Panc1 (cell line): ENCODE measurements around the gene SYT14. TPM values are rescaled to one million over a fixed set of nuclear protein-coding genes. Genes with fewer than 3 reads are reported as not detected.

Experiments
- ATAC-seq: fragments of 200-7000 bp; cut with Tn5 transposase; 2 replicates; pipeline ENCODE4 v1.9.1; 2020; ENCODE audit warnings: mild to moderate bottlenecking, moderate library complexity
- BruUV-seq: library from RNA; stranded (reverse); fragments of 400-500 nt; replicated peaks from 2 replicates; lab custom pipeline; 2021; lab: Mats Ljungman, UMichigan
- CTCF ChIA-PET: fragments of 300-600 bp; sonication (Branson Sonifier 250); formaldehyde crosslinking; loops from one replicate; lab custom pipeline; 2022; ENCODE audit warnings: antibody characterized with exemption; lab: Charles Lee
- POLR2A ChIA-PET: fragments of 300-600 bp; sonication (Branson Sonifier 250); formaldehyde crosslinking; loops from one replicate; lab custom pipeline; 2022; ENCODE audit warnings: antibody characterized with exemption; lab: Charles Lee
- DNase-seq: peaks from one replicate; pipeline ENCODE4 v3.0.0-alpha.2; 2010; ENCODE audit warnings: low read depth, low spot score
- H3K27ac ChIP-seq: 2 replicates; pipeline ENCODE4 v1.5.1; 2011; ENCODE audit warnings: mild to moderate bottlenecking, low read length, inconsistent platforms
- H3K27me3 ChIP-seq: fragments of 200-500 bp; sonication (Bioruptor generic); 2 replicates; pipeline ENCODE4 v1.6.0; 2014; ENCODE audit warnings: low read length, inconsistent platforms; ENCODE audit not compliant: control insufficient read depth, insufficient read depth
- H3K36me3 ChIP-seq: fragments of 200-500 bp; sonication (Bioruptor generic); 2 replicates; pipeline ENCODE4 v1.5.1; 2014; ENCODE audit warnings: inconsistent platforms, mild to moderate bottlenecking, low read length, moderate library complexity; ENCODE audit not compliant: control insufficient read depth, insufficient read depth
- H3K4me1 ChIP-seq: 2 replicates; pipeline ENCODE4 v1.5.1; 2011; ENCODE audit warnings: inconsistent platforms, mild to moderate bottlenecking, low read length, moderate library complexity; ENCODE audit not compliant: control insufficient read depth, insufficient read depth
- H3K4me3 ChIP-seq, 2 experiments: 2 replicates each; pipeline ENCODE4 v1.5.1; 2011 to 2012; ENCODE audit warnings: low read depth in 2 of 2, low read length in 2 of 2, mild to moderate bottlenecking in 2 of 2, inconsistent platforms in 1 of 2, moderate library complexity in 1 of 2
- H3K9me3 ChIP-seq: fragments of 200-500 bp; sonication (Bioruptor generic); 2 replicates; pipeline ENCODE4 v1.5.1; 2014; ENCODE audit warnings: low read depth, mild to moderate bottlenecking, inconsistent platforms, low read length, moderate library complexity; ENCODE audit not compliant: control insufficient read depth, insufficient read depth
- CTCF ChIP-seq: fragments of 450-650 bp; IDR thresholded peaks from 2 replicates; pipeline ENCODE4 v1.5.1; 2017; ENCODE audit warnings: mild to moderate bottlenecking
- POLR2AphosphoS5 ChIP-seq: IDR thresholded peaks from 2 replicates; pipeline ENCODE4 v1.6.1; 2012; ENCODE audit warnings: mild to moderate bottlenecking, low read depth, low read length, moderate library complexity
- REST ChIP-seq, 2 experiments: IDR thresholded peaks; 2 replicates each; pipeline ENCODE4 v1.6.1; 2011 to 2012; ENCODE audit warnings: low read depth in 2 of 2, control low read depth in 1 of 2, low read length in 1 of 2, mild to moderate bottlenecking in 1 of 2, moderate library complexity in 1 of 2; ENCODE audit not compliant: insufficient read depth in 1 of 2
- SIN3A ChIP-seq: IDR thresholded peaks from 2 replicates; pipeline ENCODE4 v1.6.1; 2012; ENCODE audit warnings: low read depth, mild to moderate bottlenecking, low read length, moderate library complexity, borderline replicate concordance; ENCODE audit not compliant: insufficient read depth
- TCF7L2 ChIP-seq: IDR thresholded peaks from 2 replicates; pipeline ENCODE4 v1.6.1; 2011; ENCODE audit warnings: mild to moderate bottlenecking, low read depth, low read length, inconsistent platforms
- in situ Hi-C: cut with HindIII; loops from 2 replicates; pipeline ENCODE4 v1.10.0; 2016; ENCODE audit warnings: low sequenced_read_pairs, low pct_unique_long_range_greater_than_20kb
- intact Hi-C: fragments of 100-400 bp; cut with micrococcal nuclease; formaldehyde crosslinking; loops from one replicate; pipeline ENCODE4 v1.10.0; 2022; ENCODE audit not compliant: unreplicated experiment
- total RNA-seq: library from RNA; stranded (reverse); gene quantifications from one replicate; pipeline ENCODE4 v1.2.1, GENCODE V29; 2021; ENCODE audit not compliant: unreplicated experiment

The SYT14 gene
- total RNA-seq, 1 experiment from 2014 or later = not detected

- H3K9me3 ChIP-seq = no peaks in the 10 kb centered on the region
- no peak overlapping the region for H3K4me3 ChIP-seq
- CTCF ChIA-PET = no interaction called here
- in situ Hi-C loops = no loop called here
- DNase-seq = no peak
- no TSS peak for BruUV-seq
- TF ChIP-seq POLR2AphosphoS5 (no peak), TCF7L2 (no peak), CTCF (no peak), SIN3A (no peak), REST (IDR thresholded peaks at IDR 0.05; ENCODE audit: insufficient read depth in 1 of 2, low read depth in 2 of 2, low read length in 1 of 2) (no peak)
- H3K27ac ChIP-seq = no peak overlapping the region
- POLR2A ChIA-PET = no interaction called here
- no peak for ATAC-seq
- H3K36me3 ChIP-seq = no peaks in the 10 kb centered on the region; the same call in 1 of the 2 replicates
- intact Hi-C loops = no loop called here
- no peaks in the 10 kb centered on the region for H3K27me3 ChIP-seq
- H3K4me1 ChIP-seq = no peaks in the 10 kb centered on the region
Measured at GRCh38 chr1:210061992-210062391, 124.0 kb downstream of the SYT14 start.

GRCh38 chr1:210070531-210070930, 132.5 kb downstream of the SYT14 start:
- CTCF ChIA-PET = no interaction called here
- no peak for DNase-seq
- intact Hi-C loops = no loop called here
- Histone ChIP-seq H3K36me3 (no peaks in the 10 kb centered on the region; the same call in 1 of the 2 replicates), H3K9me3 (no peaks in the 10 kb centered on the region), H3K27ac (no peak overlapping the region), H3K4me3 (no peak overlapping the region), H3K4me1 (no peaks in the 10 kb centered on the region), H3K27me3 (no peaks in the 10 kb centered on the region)
- no TSS peak for BruUV-seq
- POLR2A ChIA-PET = no interaction called here
- no peak for TF ChIP-seq SIN3A
- TF ChIP-seq TCF7L2 = no peak
- ATAC-seq = no peak
- in situ Hi-C loops = no loop called here

GRCh38 chr1:210072129-210072528, 134.1 kb downstream of the SYT14 start:
- BruUV-seq = no TSS peak
- Histone ChIP-seq H3K4me3 (no peak overlapping the region), H3K27me3 (no peaks in the 10 kb centered on the region), H3K27ac (no peak overlapping the region), H3K9me3 (no peaks in the 10 kb centered on the region), H3K36me3 (no peaks in the 10 kb centered on the region; the same call in 1 of the 2 replicates), H3K4me1 (no peaks in the 10 kb centered on the region)
- in situ Hi-C loops = no loop called here
- ChIA-PET POLR2A (no interaction called here), CTCF (no interaction called here)
- intact Hi-C loops = no loop called here
- ATAC-seq (no peak), DNase-seq (no peak)
- no peak for TF ChIP-seq SIN3A
- TF ChIP-seq CTCF = no peak
- no peak for TF ChIP-seq REST (IDR thresholded peaks at IDR 0.05; ENCODE audit: insufficient read depth in 1 of 2, low read depth in 2 of 2, low read length in 1 of 2)
- TF ChIP-seq POLR2AphosphoS5 = no peak
- no peak for TF ChIP-seq TCF7L2
